ENCODE measurements around the gene OLFML2A. TPM values are rescaled to one million over a fixed set of nuclear protein-coding genes. Genes with fewer than 3 reads are reported as not detected.

The OLFML2A gene
- total RNA-seq, 1 donor from 2014 or later, result 148 TPM

GRCh38 chr9:124783830-124784229 lies 6.9 kb downstream of the OLFML2A start:
- no peak overlapping the region for H3K27ac ChIP-seq (ENCODE audit: low read depth, low read length)

GRCh38 chr9:124784509-124784908 lies 7.6 kb downstream of the OLFML2A start:
- H3K4me3 ChIP-seq (ENCODE audit: insufficient read depth, low read depth, low read length), result no peak overlapping the region
- no peaks in the 10 kb centered on the region for H3K9me3 Mint-ChIP-seq (ENCODE audit: unreplicated experiment)
- H3K4me1 ChIP-seq (ENCODE audit: insufficient read depth, low read length), result peaks cover 9% of the 10 kb centered on the region
- H3K27me3 Mint-ChIP-seq (ENCODE audit: low read depth, unreplicated experiment), result no peaks in the 10 kb centered on the region
- H2AFZ ChIP-seq (ENCODE audit: low read depth, low read length), result no peak overlapping the region
- H3K4me3 Mint-ChIP-seq (ENCODE audit: unreplicated experiment), result peak overlapping the region; percentile 22
- no peaks in the 10 kb centered on the region for H3K9me3 ChIP-seq (ENCODE audit: insufficient read depth, low read depth, low read length)
- no peak overlapping the region for H3K4me2 ChIP-seq (ENCODE audit: low read length)
- no peak overlapping the region for H3K27ac Mint-ChIP-seq (ENCODE audit: unreplicated experiment)
- DNase-seq (ENCODE audit: low read depth) (no peak), FAIRE-seq (no peak)
- no peaks in the 10 kb centered on the region for H4K20me1 ChIP-seq (ENCODE audit: insufficient read depth, low read length)
- H3K79me2 ChIP-seq (ENCODE audit: insufficient read depth, low read length), result no peaks in the 10 kb centered on the region
- no peaks in the 10 kb centered on the region for H3K27me3 ChIP-seq (ENCODE audit: insufficient read depth, low read length)
- H3K36me3 Mint-ChIP-seq (ENCODE audit: low read depth, unreplicated experiment), result peaks cover 5% of the 10 kb centered on the region
- no peaks in the 10 kb centered on the region for H3K36me3 ChIP-seq (ENCODE audit: insufficient read depth, low read length)
- H3K27ac ChIP-seq (ENCODE audit: low read depth, low read length), result no peak overlapping the region
- peaks cover 12% of the 10 kb centered on the region for H3K4me1 Mint-ChIP-seq (ENCODE audit: low read depth, unreplicated experiment)
- no peak overlapping the region for H3K9ac ChIP-seq (ENCODE audit: low read length)
- TF ChIP-seq EZH2 (IDR thresholded peaks at IDR 0.05; ENCODE audit: insufficient read depth, low read length), result no peak
- TF ChIP-seq, protein P1, sequence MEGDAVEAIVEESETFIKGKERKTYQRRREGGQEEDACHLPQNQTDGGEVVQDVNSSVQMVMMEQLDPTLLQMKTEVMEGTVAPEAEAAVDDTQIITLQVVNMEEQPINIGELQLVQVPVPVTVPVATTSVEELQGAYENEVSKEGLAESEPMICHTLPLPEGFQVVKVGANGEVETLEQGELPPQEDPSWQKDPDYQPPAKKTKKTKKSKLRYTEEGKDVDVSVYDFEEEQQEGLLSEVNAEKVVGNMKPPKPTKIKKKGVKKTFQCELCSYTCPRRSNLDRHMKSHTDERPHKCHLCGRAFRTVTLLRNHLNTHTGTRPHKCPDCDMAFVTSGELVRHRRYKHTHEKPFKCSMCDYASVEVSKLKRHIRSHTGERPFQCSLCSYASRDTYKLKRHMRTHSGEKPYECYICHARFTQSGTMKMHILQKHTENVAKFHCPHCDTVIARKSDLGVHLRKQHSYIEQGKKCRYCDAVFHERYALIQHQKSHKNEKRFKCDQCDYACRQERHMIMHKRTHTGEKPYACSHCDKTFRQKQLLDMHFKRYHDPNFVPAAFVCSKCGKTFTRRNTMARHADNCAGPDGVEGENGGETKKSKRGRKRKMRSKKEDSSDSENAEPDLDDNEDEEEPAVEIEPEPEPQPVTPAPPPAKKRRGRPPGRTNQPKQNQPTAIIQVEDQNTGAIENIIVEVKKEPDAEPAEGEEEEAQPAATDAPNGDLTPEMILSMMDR (IDR thresholded peaks at IDR 0.05; ENCODE audit: insufficient read depth, low read depth, low read length), result no peak

More at GRCh38 chr9:124783830-124784229, 6.9 kb downstream of the OLFML2A start:
- TF ChIP-seq EZH2 (IDR thresholded peaks at IDR 0.05; ENCODE audit: insufficient read depth, low read length), result no peak
- TF ChIP-seq, protein P1 (IDR thresholded peaks at IDR 0.05; ENCODE audit: insufficient read depth, low read depth, low read length), result no peak
- FAIRE-seq (no peak), DNase-seq (ENCODE audit: low read depth) (no peak)
- Mint-ChIP-seq H3K27ac (ENCODE audit: unreplicated experiment) (no peak overlapping the region), H3K4me3 (ENCODE audit: unreplicated experiment) (no peak overlapping the region), H3K27me3 (ENCODE audit: low read depth, unreplicated experiment) (no peaks in the 10 kb centered on the region), H3K36me3 (ENCODE audit: low read depth, unreplicated experiment) (peaks cover 3% of the 10 kb centered on the region), H3K9me3 (ENCODE audit: unreplicated experiment) (no peaks in the 10 kb centered on the region), H3K4me1 (ENCODE audit: low read depth, unreplicated experiment) (peaks cover 16% of the 10 kb centered on the region)
- no peaks in the 10 kb centered on the region for H3K9me3 ChIP-seq (ENCODE audit: insufficient read depth, low read depth, low read length)
- H3K4me1 ChIP-seq (ENCODE audit: insufficient read depth, low read length), result peaks cover 14% of the 10 kb centered on the region
- no peaks in the 10 kb centered on the region for H3K79me2 ChIP-seq (ENCODE audit: insufficient read depth, low read length)
- no peak overlapping the region for H3K4me2 ChIP-seq (ENCODE audit: low read length)
- no peak overlapping the region for H2AFZ ChIP-seq (ENCODE audit: low read depth, low read length)
- H3K4me3 ChIP-seq (ENCODE audit: insufficient read depth, low read depth, low read length), result no peak overlapping the region
- H4K20me1 ChIP-seq (ENCODE audit: insufficient read depth, low read length), result no peaks in the 10 kb centered on the region
- H3K36me3 ChIP-seq (ENCODE audit: insufficient read depth, low read length), result no peaks in the 10 kb centered on the region
- H3K27me3 ChIP-seq (ENCODE audit: insufficient read depth, low read length), result no peaks in the 10 kb centered on the region
- no peak overlapping the region for H3K9ac ChIP-seq (ENCODE audit: low read length)

DNA sequence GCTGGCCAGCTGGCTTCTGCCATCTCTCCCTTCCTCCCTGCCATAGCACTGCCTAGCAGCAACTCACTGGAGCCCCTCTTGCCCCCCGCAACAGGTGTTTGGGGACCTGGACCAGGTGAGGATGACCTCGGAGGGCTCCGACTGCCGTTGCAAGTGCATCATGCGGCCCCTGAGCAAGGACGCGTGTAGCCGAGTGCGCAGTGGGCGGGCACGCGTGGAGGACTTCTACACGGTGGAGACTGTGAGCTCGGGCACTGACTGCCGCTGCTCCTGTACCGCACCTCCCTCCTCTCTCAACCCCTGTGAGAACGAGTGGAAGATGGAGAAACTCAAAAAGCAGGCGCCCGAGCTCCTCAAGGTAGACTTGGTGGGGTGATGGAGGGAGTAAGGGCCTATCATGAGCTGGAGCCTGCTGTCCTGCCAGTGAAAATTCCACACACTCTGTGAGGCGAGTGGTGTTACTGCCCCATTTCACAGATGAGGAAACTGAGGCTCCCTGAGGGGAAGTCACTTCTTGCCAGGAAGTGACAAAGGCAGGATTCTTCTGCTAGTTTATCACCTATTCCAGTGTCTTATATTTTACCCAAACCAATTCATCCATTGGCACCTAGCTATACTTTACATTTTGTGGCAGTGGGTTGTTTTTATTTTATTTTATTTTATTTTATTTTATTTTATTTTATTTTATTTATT lies 10.1 kb downstream of the OLFML2A start:
- H3K9ac ChIP-seq (ENCODE audit: low read length), result no peak overlapping the region
- no peaks in the 10 kb centered on the region for H3K79me2 ChIP-seq (ENCODE audit: insufficient read depth, low read length)
- Mint-ChIP-seq H3K36me3 (ENCODE audit: low read depth, unreplicated experiment) (peaks cover 10% of the 10 kb centered on the region), H3K4me1 (ENCODE audit: low read depth, unreplicated experiment) (peaks cover 7% of the 10 kb centered on the region), H3K9me3 (ENCODE audit: unreplicated experiment) (no peaks in the 10 kb centered on the region), H3K27me3 (ENCODE audit: low read depth, unreplicated experiment) (no peaks in the 10 kb centered on the region), H3K27ac (ENCODE audit: unreplicated experiment) (no peak overlapping the region), H3K4me3 (ENCODE audit: unreplicated experiment) (no peak overlapping the region)
- no peak overlapping the region for H3K27ac ChIP-seq (ENCODE audit: low read depth, low read length)
- no peaks in the 10 kb centered on the region for H3K27me3 ChIP-seq (ENCODE audit: insufficient read depth, low read length)
- H3K9me3 ChIP-seq (ENCODE audit: insufficient read depth, low read depth, low read length), result no peaks in the 10 kb centered on the region
- no peak overlapping the region for H3K4me2 ChIP-seq (ENCODE audit: low read length)
- no peaks in the 10 kb centered on the region for H3K36me3 ChIP-seq (ENCODE audit: insufficient read depth, low read length)
- DNase-seq (ENCODE audit: low read depth) (no peak), FAIRE-seq (no peak)
- H4K20me1 ChIP-seq (ENCODE audit: insufficient read depth, low read length), result no peaks in the 10 kb centered on the region
- no peak overlapping the region for H2AFZ ChIP-seq (ENCODE audit: low read depth, low read length)
- no peaks in the 10 kb centered on the region for H3K4me1 ChIP-seq (ENCODE audit: insufficient read depth, low read length)
- H3K4me3 ChIP-seq (ENCODE audit: insufficient read depth, low read depth, low read length), result no peak overlapping the region
- TF ChIP-seq EZH2 (IDR thresholded peaks at IDR 0.05; ENCODE audit: insufficient read depth, low read length), result no peak
- TF ChIP-seq, protein P1 (IDR thresholded peaks at IDR 0.05; ENCODE audit: insufficient read depth, low read depth, low read length), result no peak
